Measurements from ENCODE around the gene VPS26C. TPM values are rescaled to one million over a fixed set of nuclear protein-coding genes. Genes with fewer than 3 reads are reported as not detected.
"Not testable (repeated sequence)": the region's sequence is repeated elsewhere in the genome, so short reads cannot be mapped to it uniquely, and the experiment has no call there.

VPS26C gene
- total RNA-seq, 1 experiment from 2014 or later = 42.1 TPM

- H3K4me3 ChIP-seq (replicated peaks in 1 of 2; ENCODE audit: low read depth in 1 of 2, low read length in 2 of 2) = no peak overlapping the region
- no peaks in the 10 kb centered on the region for H3K4me1 ChIP-seq (ENCODE audit: control insufficient read depth in 1 of 2, insufficient read depth in 2 of 2, low read length in 2 of 2)
- no peak overlapping the region for H3K27ac ChIP-seq (ENCODE audit: low read depth, low read length)
- H3K9me2 ChIP-seq (ENCODE audit: insufficient read depth) = no peaks in the 10 kb centered on the region
- no peak for ATAC-seq
- intact Hi-C loops (cut with micrococcal nuclease) = no loop called here
- ChIA-PET POLR2A (no interaction called here), CTCF (no interaction called here), RAD21 (ENCODE audit: low non-redundant PET in 1 of 2, low total read pairs in 2 of 2, uncharacterized antibody in 2 of 2, unreplicated experiment in 2 of 2) (no interaction called here)
- DNase-seq (ENCODE audit: low read depth, low spot score) = no peak
- H3K79me2 ChIP-seq (ENCODE audit: insufficient read depth, low read length) = no peaks in the 10 kb centered on the region
- H3K27me3 ChIP-seq (ENCODE audit: insufficient read depth, low read length) = no peaks in the 10 kb centered on the region
- no peak overlapping the region for H3K4me2 ChIP-seq (ENCODE audit: low read length)
- no peaks in the 10 kb centered on the region for H4K20me1 ChIP-seq (ENCODE audit: insufficient read depth)
- BruUV-seq (replicated peaks) = no TSS peak
- H3K36me3 ChIP-seq (ENCODE audit: control insufficient read depth in 1 of 2, insufficient read depth in 2 of 2, low read length in 2 of 2) = no peaks in the 10 kb centered on the region
- no peak overlapping the region for H3K9ac ChIP-seq (ENCODE audit: low read length)
- H2AFZ ChIP-seq (ENCODE audit: low read depth, low read length, poor library complexity, severe bottlenecking) = no peak overlapping the region
- TF ChIP-seq CBX3 (IDR thresholded peaks at IDR 0.05; ENCODE audit: low read depth) = no peak
- no peaks in the 10 kb centered on the region for H3K9me3 ChIP-seq (ENCODE audit: control insufficient read depth in 1 of 2, insufficient read depth in 1 of 2, low read depth in 1 of 2, low read length in 2 of 2)
Observed at GRCh38 chr21:37281579-37281978, 14.4 kb upstream of the VPS26C start.

- BruUV-seq (replicated peaks); CTCF ChIA-PET; RAD21 ChIA-PET (ENCODE audit: low non-redundant PET in 1 of 2, low total read pairs in 2 of 2, uncharacterized antibody in 2 of 2, unreplicated experiment in 2 of 2); H3K79me2 ChIP-seq (ENCODE audit: insufficient read depth, low read length); H3K4me1 ChIP-seq (ENCODE audit: control insufficient read depth in 1 of 2, insufficient read depth in 2 of 2, low read length in 2 of 2); ATAC-seq; H3K9me2 ChIP-seq (ENCODE audit: insufficient read depth); POLR2A ChIA-PET; H3K36me3 ChIP-seq (ENCODE audit: control insufficient read depth in 1 of 2, insufficient read depth in 2 of 2, low read length in 2 of 2); H4K20me1 ChIP-seq (ENCODE audit: insufficient read depth); H3K27ac ChIP-seq (ENCODE audit: low read depth, low read length); H2AFZ ChIP-seq (ENCODE audit: low read depth, low read length, poor library complexity, severe bottlenecking); H3K9ac ChIP-seq (ENCODE audit: low read length); DNase-seq (ENCODE audit: low read depth, low spot score); H3K4me2 ChIP-seq (ENCODE audit: low read length); H3K27me3 ChIP-seq (ENCODE audit: insufficient read depth, low read length); H3K4me3 ChIP-seq (replicated peaks in 1 of 2; ENCODE audit: low read depth in 1 of 2, low read length in 2 of 2); H3K9me3 ChIP-seq (ENCODE audit: control insufficient read depth in 1 of 2, insufficient read depth in 1 of 2, low read depth in 1 of 2, low read length in 2 of 2); intact Hi-C loops (cut with micrococcal nuclease): not testable (repeated sequence)
Observed at GRCh38 chr21:37279271-37279670, 12.1 kb upstream of the VPS26C start.

- Histone ChIP-seq H3K27ac (ENCODE audit: low read depth, low read length) (no peak overlapping the region), H3K36me3 (ENCODE audit: control insufficient read depth in 1 of 2, insufficient read depth in 2 of 2, low read length in 2 of 2) (no peaks in the 10 kb centered on the region), H3K4me2 (ENCODE audit: low read length) (no peak overlapping the region), H3K27me3 (ENCODE audit: insufficient read depth, low read length) (no peaks in the 10 kb centered on the region), H3K9ac (ENCODE audit: low read length) (no peak overlapping the region), H3K4me1 (ENCODE audit: control insufficient read depth in 1 of 2, insufficient read depth in 2 of 2, low read length in 2 of 2) (no peaks in the 10 kb centered on the region), H3K9me2 (ENCODE audit: insufficient read depth) (no peaks in the 10 kb centered on the region), H3K4me3 (replicated peaks in 1 of 2; ENCODE audit: low read depth in 1 of 2, low read length in 2 of 2) (no peak overlapping the region), H3K9me3 (ENCODE audit: control insufficient read depth in 1 of 2, insufficient read depth in 1 of 2, low read depth in 1 of 2, low read length in 2 of 2) (no peaks in the 10 kb centered on the region), H3K79me2 (ENCODE audit: insufficient read depth, low read length) (no peaks in the 10 kb centered on the region), H4K20me1 (ENCODE audit: insufficient read depth) (no peaks in the 10 kb centered on the region), H2AFZ (ENCODE audit: low read depth, low read length, poor library complexity, severe bottlenecking) (no peak overlapping the region)
- ATAC-seq (no peak), DNase-seq (ENCODE audit: low read depth, low spot score) (no peak)
- RAD21 ChIA-PET (ENCODE audit: low non-redundant PET in 1 of 2, low total read pairs in 2 of 2, uncharacterized antibody in 2 of 2, unreplicated experiment in 2 of 2) = no interaction called here
- CTCF ChIA-PET = interaction anchor here (0.8 kb wide), 1 partner anchor 201 kb away, joined by 3 read pairs; no protein-coding TSS in a partner anchor
- POLR2A ChIA-PET = interaction anchor here (1.3 kb wide), 1 partner anchor 11 kb away, joined by 3 read pairs; the partner anchor contains the start of gene VPS26C
- BruUV-seq (replicated peaks) = no TSS peak
- intact Hi-C loops (cut with micrococcal nuclease) = no loop called here
- TF ChIP-seq FOSL1 (IDR thresholded peaks at IDR 0.05; ENCODE audit: low read depth) (no peak), TCF7L2 (IDR thresholded peaks at IDR 0.05; ENCODE audit: borderline replicate concordance, extremely low read depth, insufficient read depth, insufficient read length) (no peak), CBX3 (IDR thresholded peaks at IDR 0.05; ENCODE audit: low read depth) (no peak), REST (IDR thresholded peaks at IDR 0.05; ENCODE audit: low read depth) (no peak), JUND (IDR thresholded peaks at IDR 0.05) (no peak), ZFX (IDR thresholded peaks at IDR 0.05) (no peak), CEBPB (IDR thresholded peaks at IDR 0.05; ENCODE audit: low read depth) (no peak), EGR1 (IDR thresholded peaks at IDR 0.05; ENCODE audit: low read depth) (no peak), POLR2A (IDR thresholded peaks at IDR 0.05; ENCODE audit: borderline replicate concordance, extremely low read depth, insufficient read depth, insufficient read length) (no peak), SRF (IDR thresholded peaks at IDR 0.05; ENCODE audit: low read depth) (no peak), MAX (IDR thresholded peaks at IDR 0.05) (no peak), EZH2phosphoT487 (IDR thresholded peaks at IDR 0.05; ENCODE audit: borderline replicate concordance) (no peak)
Observed at GRCh38 chr21:37278199-37278598, 11.1 kb upstream of the VPS26C start.
